PC-9 (cell line): ENCODE results near the gene MMP12.

Experiments used
- EZH2 ChIP-seq: fragments of 200-600 bp; sonication (generic); IDR thresholded peaks from 2 replicates; pipeline ENCODE4 v1.8.0; 2017; ENCODE audit warnings: antibody characterized with exemption, low read depth
- TF ChIP-seq, protein P1 (sequence below): fragments of 200-600 bp; sonication (generic); conservative IDR thresholded peaks from 2 replicates; pipeline ENCODE4 v1.6.1; 2017; ENCODE audit warnings: mixed run types, antibody characterized with exemption, mild to moderate bottlenecking, moderate library complexity

DNA sequence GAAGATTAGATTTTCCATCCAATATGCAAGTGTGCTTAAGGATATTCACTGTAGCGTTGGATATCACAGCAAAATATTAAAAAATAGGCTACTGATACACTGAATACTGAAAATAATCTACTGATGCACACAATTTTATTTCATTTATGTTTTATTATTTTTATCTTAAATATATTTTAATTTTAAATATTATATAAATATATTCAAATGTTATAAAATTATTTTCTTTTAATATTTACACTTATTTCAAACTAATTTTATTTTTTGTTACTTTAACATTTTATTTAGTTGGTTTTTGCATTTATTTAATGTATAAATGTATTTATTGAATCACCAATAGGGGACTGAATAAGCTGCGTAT lies 43.7 kb downstream of the MMP12 start:
- TF ChIP-seq, protein P1, sequence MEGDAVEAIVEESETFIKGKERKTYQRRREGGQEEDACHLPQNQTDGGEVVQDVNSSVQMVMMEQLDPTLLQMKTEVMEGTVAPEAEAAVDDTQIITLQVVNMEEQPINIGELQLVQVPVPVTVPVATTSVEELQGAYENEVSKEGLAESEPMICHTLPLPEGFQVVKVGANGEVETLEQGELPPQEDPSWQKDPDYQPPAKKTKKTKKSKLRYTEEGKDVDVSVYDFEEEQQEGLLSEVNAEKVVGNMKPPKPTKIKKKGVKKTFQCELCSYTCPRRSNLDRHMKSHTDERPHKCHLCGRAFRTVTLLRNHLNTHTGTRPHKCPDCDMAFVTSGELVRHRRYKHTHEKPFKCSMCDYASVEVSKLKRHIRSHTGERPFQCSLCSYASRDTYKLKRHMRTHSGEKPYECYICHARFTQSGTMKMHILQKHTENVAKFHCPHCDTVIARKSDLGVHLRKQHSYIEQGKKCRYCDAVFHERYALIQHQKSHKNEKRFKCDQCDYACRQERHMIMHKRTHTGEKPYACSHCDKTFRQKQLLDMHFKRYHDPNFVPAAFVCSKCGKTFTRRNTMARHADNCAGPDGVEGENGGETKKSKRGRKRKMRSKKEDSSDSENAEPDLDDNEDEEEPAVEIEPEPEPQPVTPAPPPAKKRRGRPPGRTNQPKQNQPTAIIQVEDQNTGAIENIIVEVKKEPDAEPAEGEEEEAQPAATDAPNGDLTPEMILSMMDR: no peak
- no peak for TF ChIP-seq EZH2
